ENCODE results near the gene GABRQ. TPM values are rescaled to one million over a fixed set of nuclear protein-coding genes. Genes with fewer than 3 reads are reported as not detected.

Gene GABRQ
- total RNA-seq, 1 experiment from 2014 or later, result 3.9 TPM

DNA sequence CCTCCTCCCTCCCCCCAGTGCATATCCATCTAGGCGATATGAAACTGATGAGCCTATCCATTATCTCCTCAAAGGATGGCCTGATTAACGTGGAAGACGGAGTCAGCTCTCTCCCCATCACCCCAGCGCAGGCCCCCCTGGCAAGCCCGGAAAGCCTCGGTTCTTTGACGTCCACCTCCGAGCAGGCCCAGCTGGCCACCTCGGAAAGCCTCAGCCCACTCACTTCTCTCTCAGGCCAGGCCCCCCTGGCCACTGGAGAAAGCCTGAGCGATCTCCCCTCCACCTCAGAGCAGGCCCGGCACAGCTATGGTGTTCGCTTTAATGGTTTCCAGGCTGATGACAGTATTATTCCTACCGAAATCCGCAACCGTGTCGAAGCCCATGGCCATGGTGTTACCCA lies 14.8 kb downstream of the GABRQ start:
- no peak overlapping the region for H2BK120ac ChIP-seq (ENCODE audit: low read depth, low read length, poor library complexity, severe bottlenecking)
- no peak overlapping the region for H3K9ac ChIP-seq (ENCODE audit: extremely low read depth, insufficient read length, low read length)
- Mint-ChIP-seq H3K4me1 (no peaks in the 10 kb centered on the region), H3K36me3 (ENCODE audit: insufficient read depth in 1 of 3, low read depth in 3 of 3) (peaks cover 23 to 45% (median 41%) of the 10 kb centered on the region in 3 experiments), H3K9me3 (peaks cover 83 to 86% of the 10 kb centered on the region in 2 experiments), H3K27ac (no peak overlapping the region), H3K27me3 (ENCODE audit: low read depth) (no peaks in the 10 kb centered on the region; the same call in 1 of the 2 replicates), H3K4me3 (no peak overlapping the region)
- H3K27me3 ChIP-seq (ENCODE audit: insufficient read depth, low read length), result no peaks in the 10 kb centered on the region
- H4K91ac ChIP-seq (ENCODE audit: insufficient read length, low read depth, low read length), result no peak overlapping the region
- H3K4me1 ChIP-seq (ENCODE audit: insufficient read depth, low read length), result no peaks in the 10 kb centered on the region
- H3K79me2 ChIP-seq (ENCODE audit: insufficient read depth, low read length), result no peaks in the 10 kb centered on the region
- H3K14ac ChIP-seq (ENCODE audit: insufficient read depth, low read length), result no peak overlapping the region
- no peak overlapping the region for H2AFZ ChIP-seq (ENCODE audit: low read length)
- no peak overlapping the region for H3K4me2 ChIP-seq (ENCODE audit: insufficient read depth, insufficient read length, low read length)
- H2BK20ac ChIP-seq (ENCODE audit: low read depth, low read length, poor library complexity, severe bottlenecking), result no peak overlapping the region
- no peak overlapping the region for H3K23ac ChIP-seq (ENCODE audit: insufficient read length, low read depth, low read length)
- H2BK12ac ChIP-seq (ENCODE audit: insufficient read length, low read depth, low read length), result no peak overlapping the region
- WGBS (ENCODE audit: extremely low coverage, insufficient read length, low lambda C conversion rate), result no CpG with 5 or more reads among the region's 16 CpGs
- peaks cover 75% of the 10 kb centered on the region for H3K9me3 ChIP-seq (ENCODE audit: control insufficient read depth, low read depth, low read length)
- no peak overlapping the region for H4K8ac ChIP-seq (replicated peaks; ENCODE audit: insufficient read length, low read depth, low read length)
- no peaks in the 10 kb centered on the region for H4K20me1 ChIP-seq (ENCODE audit: control insufficient read depth, insufficient read depth, insufficient read length)
- no peak overlapping the region for H2BK15ac ChIP-seq (ENCODE audit: low read depth, low read length)
- no peak overlapping the region for H4K5ac ChIP-seq (ENCODE audit: insufficient read length, low read depth, low read length)
- H3K79me1 ChIP-seq (ENCODE audit: insufficient read depth, low read depth, low read length, poor library complexity, severe bottlenecking), result no peaks in the 10 kb centered on the region
- no peak overlapping the region for H3K18ac ChIP-seq (ENCODE audit: insufficient read length, low read depth, low read length)
- H3K27ac ChIP-seq (ENCODE audit: insufficient read length, low read depth, low read length), result no peak overlapping the region
- no peak for DNase-seq
- H3K23me2 ChIP-seq (ENCODE audit: insufficient read length, low read depth, low read length, poor library complexity, severe bottlenecking), result no peaks in the 10 kb centered on the region
- H3K4ac ChIP-seq (ENCODE audit: low read depth, low read length), result no peak overlapping the region
- no peak overlapping the region for H2AK5ac ChIP-seq (ENCODE audit: insufficient read length, low read length)
- TF ChIP-seq, protein P1, sequence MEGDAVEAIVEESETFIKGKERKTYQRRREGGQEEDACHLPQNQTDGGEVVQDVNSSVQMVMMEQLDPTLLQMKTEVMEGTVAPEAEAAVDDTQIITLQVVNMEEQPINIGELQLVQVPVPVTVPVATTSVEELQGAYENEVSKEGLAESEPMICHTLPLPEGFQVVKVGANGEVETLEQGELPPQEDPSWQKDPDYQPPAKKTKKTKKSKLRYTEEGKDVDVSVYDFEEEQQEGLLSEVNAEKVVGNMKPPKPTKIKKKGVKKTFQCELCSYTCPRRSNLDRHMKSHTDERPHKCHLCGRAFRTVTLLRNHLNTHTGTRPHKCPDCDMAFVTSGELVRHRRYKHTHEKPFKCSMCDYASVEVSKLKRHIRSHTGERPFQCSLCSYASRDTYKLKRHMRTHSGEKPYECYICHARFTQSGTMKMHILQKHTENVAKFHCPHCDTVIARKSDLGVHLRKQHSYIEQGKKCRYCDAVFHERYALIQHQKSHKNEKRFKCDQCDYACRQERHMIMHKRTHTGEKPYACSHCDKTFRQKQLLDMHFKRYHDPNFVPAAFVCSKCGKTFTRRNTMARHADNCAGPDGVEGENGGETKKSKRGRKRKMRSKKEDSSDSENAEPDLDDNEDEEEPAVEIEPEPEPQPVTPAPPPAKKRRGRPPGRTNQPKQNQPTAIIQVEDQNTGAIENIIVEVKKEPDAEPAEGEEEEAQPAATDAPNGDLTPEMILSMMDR (conservative IDR thresholded peaks at IDR 0.05), result no peak
- no peak overlapping the region for H3K56ac ChIP-seq (ENCODE audit: insufficient read length, low read depth, low read length)
- H2BK5ac ChIP-seq (ENCODE audit: insufficient read length, low read length), result no peak overlapping the region
- no peak overlapping the region for H3T11ph ChIP-seq (ENCODE audit: low read length)
